CD4-positive, CD25-positive, alpha-beta regulatory T cell (primary cell): ENCODE results near the gene TMEM120A. TPM values are rescaled to one million over a fixed set of nuclear protein-coding genes. Genes with fewer than 3 reads are reported as not detected.

Experiments used
- ATAC-seq, 2 donors: fragments of 150-1000 bp; cut with Tn5 transposase; one replicate each; pipeline ENCODE4 v1.10.0; 2021; ENCODE audit warnings: low read depth in 2 of 2, moderate number of reproducible peaks in 2 of 2, moderate library complexity in 1 of 2
- DNase-seq, 3 donors: peaks; one replicate each; pipeline versions ENCODE4 v3.0.0 to v3.0.0-alpha.2; 2012 to 2022; ENCODE audit warnings: mixed read lengths in 1 of 3
- H3K27ac ChIP-seq: one replicate; pipeline ENCODE4 v1.7.0; 2013; ENCODE audit warnings: mild to moderate bottlenecking, low read length; ENCODE audit not compliant: insufficient read depth, poor library complexity, severe bottlenecking
- H3K27me3 ChIP-seq: one replicate; pipeline ENCODE4 v1.7.0; 2013; ENCODE audit warnings: low read length; ENCODE audit not compliant: control insufficient read depth, insufficient read depth
- H3K36me3 ChIP-seq: one replicate; pipeline ENCODE4 v1.7.0; 2013; ENCODE audit warnings: mild to moderate bottlenecking, low read length, moderate library complexity; ENCODE audit not compliant: control insufficient read depth, insufficient read depth
- H3K4me1 ChIP-seq: 2 replicates; pipeline ENCODE4 v1.7.0; 2013; ENCODE audit warnings: mild to moderate bottlenecking, low read length; ENCODE audit not compliant: insufficient read depth, control insufficient read depth, poor library complexity, severe bottlenecking
- H3K4me3 ChIP-seq: one replicate; pipeline ENCODE4 v1.7.0; 2013; ENCODE audit warnings: low read depth, mild to moderate bottlenecking, low read length, moderate library complexity
- H3K9me3 ChIP-seq, 2 experiments: 1 replicate in 1 of 2; 2 replicates in 1 of 2; pipeline ENCODE4 v1.7.0; 2013; ENCODE audit warnings: low read length in 2 of 2, mild to moderate bottlenecking in 1 of 2, moderate library complexity in 1 of 2; ENCODE audit not compliant: control insufficient read depth in 2 of 2
- H3K27ac Mint-ChIP-seq, 3 donors: one replicate each; pipeline ENCODE4 v1.8.0; 2020 to 2022; ENCODE audit warnings: mild to moderate bottlenecking in 3 of 3, mixed read lengths in 3 of 3, moderate library complexity in 2 of 3
- H3K27me3 Mint-ChIP-seq: one replicate; pipeline ENCODE4 v1.8.0; 2022; ENCODE audit warnings: mild to moderate bottlenecking, mixed read lengths
- H3K36me3 Mint-ChIP-seq: one replicate; pipeline ENCODE4 v1.8.0; 2020; ENCODE audit warnings: mixed read lengths
- H3K4me1 Mint-ChIP-seq, 4 donors: one replicate each; pipeline ENCODE4 v1.8.0; 2020 to 2022; ENCODE audit warnings: mixed read lengths in 4 of 4, mild to moderate bottlenecking in 1 of 4
- H3K4me3 Mint-ChIP-seq, 4 donors: one replicate each; pipeline ENCODE4 v1.8.0; 2020 to 2022; ENCODE audit warnings: mild to moderate bottlenecking in 4 of 4, mixed read lengths in 4 of 4, moderate library complexity in 3 of 4
- H3K9me3 Mint-ChIP-seq, 7 donors: one replicate each; pipeline ENCODE4 v1.8.0; 2020 to 2022; ENCODE audit warnings: mixed read lengths in 7 of 7, mild to moderate bottlenecking in 3 of 7, moderate library complexity in 2 of 7
- polyA plus RNA-seq, 4 donors: library from polyadenylated mRNA; unstranded; fragments of 300-500 nt; fragmentation: Illumina TruSeq; gene quantifications; one replicate each; pipeline ENCODE4 v1.2.3, GENCODE V29; 2021
- total RNA-seq: library from RNA; stranded (reverse); gene quantifications from one replicate; pipeline ENCODE4 v1.2.3, GENCODE V29; 2022

The TMEM120A gene
- total and polyA plus RNA-seq, 5 donors from 2014 or later, result 41.9 to 66.5 (median 61.7) TPM

DNA sequence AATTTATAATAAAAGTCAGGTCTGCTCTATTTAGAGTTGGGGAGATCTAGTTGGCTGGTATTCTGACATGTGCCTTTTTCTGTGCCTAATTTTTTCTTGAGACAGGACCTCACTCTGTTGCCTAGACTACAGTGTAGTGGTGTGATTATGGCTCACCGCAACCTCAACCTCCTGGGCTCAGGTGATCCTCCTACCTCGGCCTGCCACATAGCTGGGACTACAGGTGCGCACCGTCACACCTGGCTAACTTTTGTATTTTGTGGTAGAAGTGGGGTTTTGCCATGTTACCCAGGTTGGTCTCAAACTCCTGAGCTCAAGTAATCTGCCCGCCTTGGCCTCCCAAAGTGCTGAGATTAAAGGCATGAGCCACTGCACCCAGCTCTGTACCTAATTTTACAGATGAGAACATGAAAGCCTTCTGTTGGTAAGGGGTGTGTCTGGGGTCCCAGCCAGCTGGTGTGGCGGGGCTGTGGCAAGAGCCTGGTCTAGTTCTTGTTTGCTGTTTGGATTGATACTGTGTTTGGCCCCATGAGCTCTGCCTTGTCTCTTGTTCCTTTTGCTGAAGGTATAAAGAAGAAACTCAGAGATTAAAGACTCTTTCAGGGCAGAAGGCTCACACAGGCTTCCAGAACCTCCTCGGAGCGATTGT lies 48.1 kb downstream of the TMEM120A start:
- DNase-seq (no peak), ATAC-seq (no peak)
- Histone ChIP-seq H3K4me3 (no peak overlapping the region), H3K27ac (no peak overlapping the region), H3K9me3 (no peaks in the 10 kb centered on the region), H3K27me3 (no peaks in the 10 kb centered on the region), H3K4me1 (no peaks in the 10 kb centered on the region), H3K36me3 (peaks cover 3% of the 10 kb centered on the region)
- peak overlapping the region in 1 of 3 donors; percentile 20 for H3K27ac Mint-ChIP-seq
- no peaks in the 10 kb centered on the region for H3K9me3 Mint-ChIP-seq
- peaks cover 6% of the 10 kb centered on the region for H3K36me3 Mint-ChIP-seq
- peaks cover 0 to 20% (median 16%) of the 10 kb centered on the region in 4 donors for H3K4me1 Mint-ChIP-seq
- H3K4me3 Mint-ChIP-seq, result no peak overlapping the region
- no peaks in the 10 kb centered on the region for H3K27me3 Mint-ChIP-seq

DNA sequence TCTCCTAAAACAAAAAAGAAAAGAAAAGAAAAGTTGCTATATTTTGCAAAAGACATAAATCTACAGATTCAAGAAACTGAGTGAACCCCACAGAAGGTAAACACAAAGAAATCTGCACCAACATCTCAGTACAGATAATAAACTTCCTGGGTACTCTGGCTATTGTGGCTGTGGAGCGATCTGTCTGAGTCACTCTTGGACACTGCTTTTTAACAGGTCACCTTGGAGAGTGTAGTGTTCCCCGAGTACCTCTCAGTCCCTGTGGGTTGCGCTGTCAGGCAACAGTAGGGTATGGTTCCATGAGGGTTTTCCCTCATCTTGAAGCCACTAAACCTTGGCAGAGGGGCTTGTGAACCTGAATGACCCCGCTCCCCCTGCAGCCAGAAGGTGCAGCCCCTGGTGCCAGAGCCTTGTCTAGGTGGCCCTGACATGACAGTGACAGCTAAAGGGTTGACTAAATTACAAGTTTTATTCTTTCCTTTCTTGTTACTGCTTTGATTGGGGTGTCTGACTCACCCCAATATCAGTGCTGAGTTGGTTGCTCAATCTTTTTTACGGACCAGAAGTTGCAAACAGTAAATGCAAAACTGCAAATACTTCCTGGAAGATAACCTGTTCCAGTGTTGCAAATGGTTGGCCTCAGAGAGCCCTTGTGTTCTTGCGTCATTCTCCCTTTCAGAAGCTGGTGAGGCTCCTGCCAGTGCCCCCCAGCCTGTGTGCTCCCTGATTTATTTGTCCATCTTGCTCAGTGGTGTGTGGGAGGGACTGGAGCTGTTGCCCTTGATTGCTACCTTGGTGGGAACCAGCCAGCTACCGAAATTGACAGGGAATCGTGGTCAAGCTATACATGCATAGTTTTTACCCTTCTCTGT lies 48.9 kb downstream of the TMEM120A start:
- DNase-seq, result no peak
- H3K4me1 ChIP-seq, result no peaks in the 10 kb centered on the region

DNA sequence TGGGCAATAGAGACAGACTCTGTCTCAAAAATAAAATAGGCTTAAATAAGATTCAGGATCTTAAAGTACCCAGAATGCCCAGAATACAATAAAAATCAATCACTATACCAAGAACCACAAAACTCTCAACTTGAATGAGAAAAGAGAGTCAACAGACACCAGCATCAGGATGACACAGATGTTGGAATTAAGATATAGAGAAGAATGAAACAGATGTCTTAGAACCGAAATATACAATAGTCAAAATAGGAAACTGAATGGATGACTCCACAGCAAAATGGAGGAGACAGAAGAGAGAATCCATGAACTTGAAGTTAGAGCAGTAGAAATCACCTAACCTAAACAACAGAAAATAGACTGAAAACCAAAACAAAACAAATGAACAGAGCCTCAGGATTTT lies 49.9 kb downstream of the TMEM120A start:
- Histone ChIP-seq H3K36me3 (peaks cover 3% of the 10 kb centered on the region), H3K4me3 (no peak overlapping the region), H3K27me3 (no peaks in the 10 kb centered on the region), H3K9me3 (no peaks in the 10 kb centered on the region), H3K27ac (no peak overlapping the region), H3K4me1 (no peaks in the 10 kb centered on the region)
- Mint-ChIP-seq H3K36me3 (peaks cover 6% of the 10 kb centered on the region), H3K27ac (no peak overlapping the region), H3K4me3 (no peak overlapping the region), H3K27me3 (no peaks in the 10 kb centered on the region), H3K4me1 (peaks cover 0 to 20% (median 15%) of the 10 kb centered on the region in 4 donors), H3K9me3 (no peaks in the 10 kb centered on the region)
- DNase-seq, result no peak
- ATAC-seq, result no peak

More for the DNA sequence above, 48.9 kb downstream of the TMEM120A start:
- Histone ChIP-seq H3K4me3 (no peak overlapping the region), H3K36me3 (peaks cover 3% of the 10 kb centered on the region), H3K9me3 (no peaks in the 10 kb centered on the region), H3K27ac (no peak overlapping the region), H3K27me3 (no peaks in the 10 kb centered on the region)
- peaks cover 6% of the 10 kb centered on the region for H3K36me3 Mint-ChIP-seq
- no peaks in the 10 kb centered on the region for H3K9me3 Mint-ChIP-seq
- no peaks in the 10 kb centered on the region for H3K27me3 Mint-ChIP-seq
- no peak overlapping the region for H3K4me3 Mint-ChIP-seq
- peak overlapping the region in 1 of 3 donors; percentile 60 for H3K27ac Mint-ChIP-seq
- ATAC-seq, result no peak
- peaks cover 0 to 20% (median 16%) of the 10 kb centered on the region in 4 donors for H3K4me1 Mint-ChIP-seq

DNA sequence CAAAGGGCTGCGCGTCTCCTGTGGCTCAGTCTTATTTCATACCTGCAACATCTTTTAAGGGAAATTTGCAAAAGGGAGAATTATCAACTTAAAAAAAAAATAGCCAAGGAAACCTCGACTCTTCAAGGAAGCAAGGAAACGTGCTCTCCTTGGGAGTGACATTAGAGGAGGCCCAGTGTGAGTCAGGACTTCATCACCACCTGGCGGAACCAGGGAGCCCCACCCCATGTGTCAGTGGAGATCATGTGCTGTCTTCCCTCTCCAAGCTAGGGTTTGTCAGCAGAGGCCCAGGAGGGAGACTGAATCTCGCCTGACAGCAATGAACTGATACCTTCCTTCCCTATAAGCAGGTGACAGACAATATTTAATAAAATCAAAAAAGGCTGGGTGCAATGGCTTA lies 50.5 kb downstream of the TMEM120A start:
- ATAC-seq (no peak), DNase-seq (no peak)
- Histone ChIP-seq H3K27me3 (no peaks in the 10 kb centered on the region), H3K27ac (no peak overlapping the region), H3K4me1 (no peaks in the 10 kb centered on the region), H3K9me3 (no peaks in the 10 kb centered on the region), H3K4me3 (no peak overlapping the region), H3K36me3 (peaks cover 3% of the 10 kb centered on the region)
- Mint-ChIP-seq H3K4me1 (peaks cover 0 to 20% (median 15%) of the 10 kb centered on the region in 4 donors), H3K27me3 (no peaks in the 10 kb centered on the region), H3K27ac (no peak overlapping the region), H3K36me3 (peaks cover 8% of the 10 kb centered on the region), H3K9me3 (no peaks in the 10 kb centered on the region), H3K4me3 (no peak overlapping the region)

DNA sequence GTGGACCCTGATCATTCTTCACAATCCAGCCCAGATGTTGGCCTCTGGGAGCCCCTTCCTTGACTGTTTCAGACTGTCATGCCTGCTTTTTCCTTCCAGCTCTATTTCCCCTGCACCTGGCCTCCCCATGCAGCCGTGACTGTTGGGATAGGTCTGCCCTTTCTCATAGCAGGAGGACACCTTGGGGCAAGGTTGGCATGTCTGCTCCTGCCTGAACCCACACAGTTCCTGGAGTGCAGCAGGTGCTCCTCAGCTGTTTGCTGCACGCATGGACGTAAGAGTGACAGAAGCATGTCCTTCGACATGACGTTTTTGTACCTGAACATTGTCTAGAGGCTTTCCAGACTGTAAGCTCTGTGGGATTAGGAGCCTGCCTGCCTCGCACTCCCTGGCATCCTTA lies 55.5 kb downstream of the TMEM120A start:
- H3K4me3 ChIP-seq, result no peak overlapping the region
- no peaks in the 10 kb centered on the region for H3K27me3 ChIP-seq
- Mint-ChIP-seq H3K9me3 (no peaks in the 10 kb centered on the region), H3K4me3 (no peak overlapping the region), H3K36me3 (peaks cover 15% of the 10 kb centered on the region), H3K27ac (peak overlapping the region in 1 of 3 donors; percentile 54), H3K27me3 (no peaks in the 10 kb centered on the region), H3K4me1 (peaks cover 0 to 10% (median 6%) of the 10 kb centered on the region in 4 donors)
- peaks cover 3% of the 10 kb centered on the region for H3K36me3 ChIP-seq
- DNase-seq (no peak), ATAC-seq (no peak)
- no peaks in the 10 kb centered on the region for H3K4me1 ChIP-seq
- H3K27ac ChIP-seq, result no peak overlapping the region
- H3K9me3 ChIP-seq, result no peaks in the 10 kb centered on the region

DNA sequence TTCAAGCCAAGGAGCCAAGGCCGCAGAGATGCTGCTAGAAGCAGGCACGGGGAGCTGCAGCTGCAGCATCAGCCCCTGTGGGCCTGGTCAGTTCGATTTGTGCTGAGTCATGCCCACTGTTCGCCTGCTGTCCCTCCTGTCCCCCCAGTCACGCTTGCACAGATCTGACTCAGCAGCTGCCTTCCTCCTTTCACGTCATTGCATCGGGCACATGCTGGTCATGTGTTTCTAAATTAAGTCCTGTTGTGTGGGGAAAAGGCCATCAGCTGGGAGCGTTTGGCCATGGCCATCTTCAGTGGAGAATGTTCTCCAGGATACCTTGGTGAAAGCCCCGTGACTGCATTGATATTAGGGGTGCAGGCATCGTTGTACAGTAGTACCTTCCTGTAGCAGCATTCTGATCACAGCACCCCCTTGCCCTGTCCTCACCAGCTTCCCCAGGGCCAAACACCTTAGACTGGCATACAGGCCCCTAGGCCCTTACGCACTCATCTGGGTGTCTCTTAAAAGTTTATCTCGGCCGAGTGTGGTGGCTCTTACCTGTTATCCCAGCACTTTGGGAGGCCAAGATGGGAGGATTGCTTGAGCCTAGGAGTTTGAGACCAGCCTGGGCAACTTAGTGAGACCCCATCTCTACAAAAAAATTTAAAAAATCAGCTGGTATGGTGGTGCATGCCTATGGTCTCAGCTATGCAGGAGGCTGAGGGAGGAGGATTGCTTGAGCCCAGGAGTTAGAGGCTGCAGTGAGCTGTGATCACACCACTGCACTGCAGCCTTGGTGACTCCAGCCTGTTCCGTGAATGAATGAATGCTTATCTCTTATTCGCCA lies 56.2 kb downstream of the TMEM120A start:
- Mint-ChIP-seq H3K27ac (peak overlapping the region in 1 of 3 donors; percentile 54), H3K27me3 (no peaks in the 10 kb centered on the region), H3K36me3 (peaks cover 20% of the 10 kb centered on the region), H3K4me3 (no peak overlapping the region), H3K4me1 (peaks cover 0 to 10% (median 9%) of the 10 kb centered on the region in 4 donors), H3K9me3 (no peaks in the 10 kb centered on the region)
- DNase-seq (no peak), ATAC-seq (no peak)
- no peaks in the 10 kb centered on the region for H3K36me3 ChIP-seq
- no peaks in the 10 kb centered on the region for H3K4me1 ChIP-seq
- H3K27ac ChIP-seq, result no peak overlapping the region
- no peak overlapping the region for H3K4me3 ChIP-seq
- no peaks in the 10 kb centered on the region for H3K27me3 ChIP-seq
- H3K9me3 ChIP-seq, result no peaks in the 10 kb centered on the region
